ENCODE results near the gene EPHA8. TPM values are rescaled to one million over a fixed set of nuclear protein-coding genes. Genes with fewer than 3 reads are reported as not detected.

EPHA8 gene
- total and polyA plus RNA-seq, 4 donors, result not detected

DNA sequence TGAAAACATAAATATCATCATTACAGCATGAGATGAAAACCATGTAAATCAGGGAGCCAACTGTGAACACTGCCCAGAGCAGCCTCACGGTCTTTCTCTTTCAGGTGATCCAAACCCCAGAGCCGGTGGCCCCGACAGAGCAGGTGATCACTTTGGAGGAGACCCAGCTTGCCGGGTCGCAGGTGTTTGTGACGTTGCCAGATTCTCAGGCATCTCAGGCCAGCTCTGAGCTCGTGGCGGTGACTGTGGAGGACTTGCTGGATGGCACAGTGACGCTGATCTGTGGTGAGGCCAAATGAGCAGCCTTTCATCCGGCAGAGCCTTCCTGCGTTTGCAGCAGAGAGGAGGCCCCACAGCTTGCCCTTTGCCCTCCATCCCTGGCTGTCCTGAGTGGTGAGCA, 37.2 kb upstream of the EPHA8 start (continued):
- no peak for TF ChIP-seq REST (IDR thresholded peaks at IDR 0.05)
- TF ChIP-seq MAX (IDR thresholded peaks at IDR 0.05), result no peak
- no peak for TF ChIP-seq NR2F2 (IDR thresholded peaks at IDR 0.05)
- no peak for TF ChIP-seq YY1 (IDR thresholded peaks at IDR 0.05)
- TF ChIP-seq GABPA (IDR thresholded peaks at IDR 0.05 in 1 of 2, conservative IDR thresholded peaks at IDR 0.05 in 1 of 2), result no peak
- no peak for TF ChIP-seq RAD21 (IDR thresholded peaks at IDR 0.05)

DNA sequence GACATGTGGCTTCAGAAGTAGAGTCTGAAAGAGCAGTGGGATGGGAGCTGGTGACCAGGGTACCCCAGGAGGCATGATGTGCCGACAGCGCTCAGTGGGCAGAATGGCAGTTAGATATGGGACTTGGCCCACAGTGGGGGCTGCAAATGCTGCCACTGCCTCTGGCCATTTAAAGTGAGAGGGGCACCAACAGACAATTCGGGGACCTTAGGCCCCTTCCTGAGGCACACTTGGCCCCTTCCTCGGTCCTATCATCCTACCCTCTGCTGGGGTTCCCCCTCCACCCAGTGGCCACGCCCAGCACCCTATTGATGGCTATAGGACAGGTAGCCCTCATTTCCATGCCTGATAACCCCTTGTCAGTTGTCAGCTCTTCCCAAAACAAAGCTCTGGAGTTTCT, 36.6 kb upstream of the EPHA8 start:
- H3K27ac ChIP-seq (ENCODE audit: low read depth in 1 of 2, low read length in 2 of 2), result no peak overlapping the region
- no peak for DNase-seq (ENCODE audit: low spot score)

More for the DNA sequence above, 36.6 kb upstream of the EPHA8 start:
- Histone ChIP-seq H3K9me3 (ENCODE audit: control insufficient read depth in 4 of 4, low read length in 3 of 4) (no peaks in the 10 kb centered on the region), H3K4me1 (ENCODE audit: control insufficient read depth in 4 of 4, insufficient read depth in 4 of 4, low read length in 3 of 4) (no peaks in the 10 kb centered on the region), H3K9ac (ENCODE audit: low read depth in 1 of 2, low read length in 2 of 2) (no peak overlapping the region), H3K36me3 (ENCODE audit: control insufficient read depth in 4 of 4, insufficient read depth in 3 of 4, low read depth in 1 of 4, low read length in 3 of 4) (peaks cover 3 to 61% (median 38%) of the 10 kb centered on the region in 4 donors), H3K4me3 (ENCODE audit: low read depth in 1 of 3, low read length in 3 of 3) (no peak overlapping the region), H3K27me3 (ENCODE audit: control insufficient read depth in 4 of 4, insufficient read depth in 4 of 4, low read length in 3 of 4) (no peaks in the 10 kb centered on the region)
- no peak for TF ChIP-seq GABPA (IDR thresholded peaks at IDR 0.05 in 1 of 2, conservative IDR thresholded peaks at IDR 0.05 in 1 of 2)
- TF ChIP-seq ATF3 (IDR thresholded peaks at IDR 0.05), result no peak
- TF ChIP-seq YY1 (IDR thresholded peaks at IDR 0.05), result no peak
- no peak for TF ChIP-seq FOXA1 (IDR thresholded peaks at IDR 0.05)
- no peak for TF ChIP-seq RXRA (IDR thresholded peaks at IDR 0.05)
- TF ChIP-seq NR2F2 (IDR thresholded peaks at IDR 0.05), result no peak
- no peak for TF ChIP-seq FOXA2 (IDR thresholded peaks at IDR 0.05)
- TF ChIP-seq EGR1 (IDR thresholded peaks at IDR 0.05; ENCODE audit: low read depth in 2 of 2), result no peak
- TF ChIP-seq REST (IDR thresholded peaks at IDR 0.05), result no peak
- TF ChIP-seq HNF4G (IDR thresholded peaks at IDR 0.05), result no peak
- no peak for TF ChIP-seq MAX (IDR thresholded peaks at IDR 0.05)
- TF ChIP-seq RAD21 (IDR thresholded peaks at IDR 0.05), result no peak
- no peak for TF ChIP-seq JUND (IDR thresholded peaks at IDR 0.05)
- no peak for TF ChIP-seq TAF1 (conservative IDR thresholded peaks at IDR 0.05)
- TF ChIP-seq SP1 (IDR thresholded peaks at IDR 0.05), result no peak
- TF ChIP-seq, protein P1, sequence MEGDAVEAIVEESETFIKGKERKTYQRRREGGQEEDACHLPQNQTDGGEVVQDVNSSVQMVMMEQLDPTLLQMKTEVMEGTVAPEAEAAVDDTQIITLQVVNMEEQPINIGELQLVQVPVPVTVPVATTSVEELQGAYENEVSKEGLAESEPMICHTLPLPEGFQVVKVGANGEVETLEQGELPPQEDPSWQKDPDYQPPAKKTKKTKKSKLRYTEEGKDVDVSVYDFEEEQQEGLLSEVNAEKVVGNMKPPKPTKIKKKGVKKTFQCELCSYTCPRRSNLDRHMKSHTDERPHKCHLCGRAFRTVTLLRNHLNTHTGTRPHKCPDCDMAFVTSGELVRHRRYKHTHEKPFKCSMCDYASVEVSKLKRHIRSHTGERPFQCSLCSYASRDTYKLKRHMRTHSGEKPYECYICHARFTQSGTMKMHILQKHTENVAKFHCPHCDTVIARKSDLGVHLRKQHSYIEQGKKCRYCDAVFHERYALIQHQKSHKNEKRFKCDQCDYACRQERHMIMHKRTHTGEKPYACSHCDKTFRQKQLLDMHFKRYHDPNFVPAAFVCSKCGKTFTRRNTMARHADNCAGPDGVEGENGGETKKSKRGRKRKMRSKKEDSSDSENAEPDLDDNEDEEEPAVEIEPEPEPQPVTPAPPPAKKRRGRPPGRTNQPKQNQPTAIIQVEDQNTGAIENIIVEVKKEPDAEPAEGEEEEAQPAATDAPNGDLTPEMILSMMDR (IDR thresholded peaks at IDR 0.05; ENCODE audit: low read depth, low read length, missing input control), result no peak
- TF ChIP-seq ZBTB33 (IDR thresholded peaks at IDR 0.05), result no peak
- TF ChIP-seq HNF4A (conservative IDR thresholded peaks at IDR 0.05), result no peak
- 94% methylated on average over 5 of the region's 5 CpGs for WGBS

Measured in liver (tissue), 9 donors.